SK-N-SH (cell line): ENCODE data around the gene C12orf43. TPM values are rescaled to one million over a fixed set of nuclear protein-coding genes. Genes with fewer than 3 reads are reported as not detected.

ENCODE experiments used
- CTCF ChIA-PET: fragments of 300-600, 350-600 bp; formaldehyde crosslinking; extraction: SDS; loops from one replicate; lab custom pipeline; 2021; lab: Yijun Ruan, JAX
- POLR2A ChIA-PET: fragments of 350-600 bp; sonication (Branson Sonifier 250); formaldehyde crosslinking; extraction: SDS; loops from one replicate; lab custom pipeline; 2020; ENCODE audit warnings: antibody characterized with exemption, inconsistent platforms; lab: Yijun Ruan, JAX
- DNase-seq: peaks from one replicate; pipeline ENCODE4 v3.0.0; 2012
- H2AFZ ChIP-seq: fragments of 200-600 bp; sonication (generic); 2 replicates; pipeline ENCODE4 v1.8.1; 2016; ENCODE audit warnings: antibody characterized with exemption, mild to moderate bottlenecking, low read depth
- H3F3A ChIP-seq: fragments of 200-600 bp; sonication (generic); replicated peaks from 2 replicates; pipeline ENCODE3; 2016; ENCODE audit warnings: antibody characterized with exemption, mild to moderate bottlenecking; ENCODE audit not compliant: insufficient read depth
- H3K27ac ChIP-seq, 2 experiments: fragments of 200-500 bp in 1 of 2; fragments of 200-600 bp in 1 of 2; sonication (Bioruptor generic) in 1 of 2; sonication (generic), shearing (Covaris generic) in 1 of 2; 2 replicates each; pipeline versions ENCODE4 v1.5.1 to v1.6.1; 2014 to 2016; ENCODE audit warnings: low read depth in 2 of 2, inconsistent platforms in 1 of 2, low read length in 1 of 2, mild to moderate bottlenecking in 1 of 2, mixed read lengths in 1 of 2
- H3K27me3 ChIP-seq: fragments of 200-600 bp; sonication (generic), shearing (Covaris generic); 2 replicates; pipeline ENCODE4 v1.6.1; 2016; ENCODE audit warnings: mixed run types; ENCODE audit not compliant: insufficient read depth
- H3K36me3 ChIP-seq, 2 experiments: fragments of 200-500 bp in 1 of 2; fragments of 200-600 bp in 1 of 2; sonication (Bioruptor generic) in 1 of 2; sonication (generic) in 1 of 2; replicated peaks in 1 of 2; 2 replicates each; pipeline versions ENCODE3 to v1.5.1; 2014 to 2016; ENCODE audit warnings: low read length in 1 of 2, mild to moderate bottlenecking in 1 of 2; ENCODE audit not compliant: insufficient read depth in 2 of 2, control insufficient read depth in 1 of 2
- H3K4me1 ChIP-seq, 2 experiments: fragments of 200-500 bp in 1 of 2; fragments of 200-600 bp in 1 of 2; sonication (Bioruptor generic) in 1 of 2; sonication (generic), shearing (Covaris generic) in 1 of 2; 2 replicates each; pipeline versions ENCODE4 v1.5.1 to v1.6.1; 2014 to 2016; ENCODE audit warnings: low read depth in 1 of 2, low read length in 1 of 2, mixed run types in 1 of 2; ENCODE audit not compliant: insufficient read depth in 2 of 2, control insufficient read depth in 1 of 2
- H3K4me2 ChIP-seq: fragments of 200-600 bp; sonication (generic), shearing (Covaris generic); 2 replicates; pipeline ENCODE4 v1.6.1; 2017; ENCODE audit warnings: mixed run types
- H3K4me3 ChIP-seq, 2 experiments: fragments of 200-500 bp in 1 of 2; fragments of 200-600 bp in 1 of 2; sonication (Bioruptor generic) in 1 of 2; sonication (generic), shearing (Covaris generic) in 1 of 2; 2 replicates each; pipeline versions ENCODE4 v1.5.1 to v1.8.1; 2014 to 2016; ENCODE audit warnings: low read depth in 2 of 2, inconsistent platforms in 1 of 2, low read length in 1 of 2, mild to moderate bottlenecking in 1 of 2, mixed read lengths in 1 of 2, moderate library complexity in 1 of 2
- H3K79me2 ChIP-seq: fragments of 200-600 bp; sonication (generic); 2 replicates; pipeline ENCODE4 v1.8.1; 2017; ENCODE audit warnings: mild to moderate bottlenecking; ENCODE audit not compliant: insufficient read depth
- H3K9ac ChIP-seq: fragments of 200-600 bp; sonication (generic); 2 replicates; pipeline ENCODE4 v1.6.1; 2017; ENCODE audit warnings: mixed run types
- H3K9me2 ChIP-seq: fragments of 200-600 bp; sonication (generic); 2 replicates; pipeline ENCODE4 v1.6.1; 2017; ENCODE audit warnings: mixed run types
- H3K9me3 ChIP-seq: fragments of 200-600 bp; sonication (generic); 2 replicates; pipeline ENCODE4 v1.6.1; 2017; ENCODE audit warnings: mixed run types, mild to moderate bottlenecking, moderate library complexity
- H4K20me1 ChIP-seq: fragments of 200-600 bp; sonication (generic); 2 replicates; pipeline ENCODE4 v1.6.1; 2017; ENCODE audit warnings: mild to moderate bottlenecking, mixed run types; ENCODE audit not compliant: insufficient read depth
- ELF1 ChIP-seq: IDR thresholded peaks from 2 replicates; pipeline ENCODE4 v1.4.0; 2012
- GATA2 ChIP-seq: sonication (generic); formaldehyde crosslinking; IDR thresholded peaks from 2 replicates; pipeline ENCODE4 v1.5.0; 2020; ENCODE audit warnings: mild to moderate bottlenecking, missing genetic modification reagents
- JUND ChIP-seq: IDR thresholded peaks from 2 replicates; pipeline ENCODE4 v1.4.0; 2012
- RAD21 ChIP-seq: IDR thresholded peaks from 2 replicates; pipeline ENCODE4 v1.6.1; 2012; ENCODE audit warnings: mild to moderate bottlenecking, low read length
- SIN3A ChIP-seq: IDR thresholded peaks from 2 replicates; pipeline ENCODE4 v1.6.1; 2012; ENCODE audit warnings: low read depth, mild to moderate bottlenecking, low read length, moderate library complexity, borderline replicate concordance
- SMC3 ChIP-seq: IDR thresholded peaks from 2 replicates; pipeline ENCODE4 v1.6.1; 2012; ENCODE audit warnings: low read depth, low read length, improper control_type of control experiment
- WGBS: methylation state at CpG from one replicate; pipeline ENCODE4 v1.1.6; 2017; ENCODE audit warnings: low lambda C conversion rate; 5-methylcytosine and 5-hydroxymethylcytosine counted together
- polyA plus RNA-seq, 3 experiments: library from polyadenylated mRNA; depleted of rRNA; stranded (reverse); fragments of >200 nt; gene quantifications; 2 replicates each; pipeline ENCODE4 v1.2.3, GENCODE V29; 2012
- TF ChIP-seq, protein P1 (sequence below): fragments of 200-600 bp; sonication (generic); IDR thresholded peaks from 2 replicates; pipeline ENCODE4 v1.6.1; 2017; ENCODE audit warnings: antibody characterized with exemption, mild to moderate bottlenecking, moderate library complexity
- TF ChIP-seq, protein P2 (sequence below): IDR thresholded peaks from 2 replicates; pipeline ENCODE4 v1.4.0; 2012; ENCODE audit warnings: low read depth

The C12orf43 gene
- polyA plus RNA-seq, 1 of the 3 experiments (the other 2 are of a cell fraction), result 13.9 TPM

DNA sequence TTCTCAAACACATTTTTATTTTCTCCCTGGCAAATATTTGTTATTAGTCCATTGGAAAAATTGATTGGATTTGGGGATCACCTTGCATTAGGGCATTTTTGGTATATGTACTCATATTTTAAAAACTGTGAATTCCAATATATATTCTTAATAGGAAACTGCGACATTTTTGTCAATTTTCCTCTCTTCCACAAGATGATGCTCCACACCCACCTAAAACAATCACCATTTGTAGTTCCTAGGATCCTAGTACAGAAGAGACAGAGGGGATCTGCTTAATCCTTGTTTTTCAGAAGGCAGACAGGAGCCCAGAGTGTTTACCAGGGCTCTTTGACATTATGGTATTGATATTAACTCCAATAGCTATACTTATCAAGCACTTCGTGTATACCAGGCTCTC, 45.5 kb upstream of the C12orf43 start:
- no peaks in the 10 kb centered on the region for H3K36me3 ChIP-seq
- DNase-seq, result peak; percentile 51
- no peak overlapping the region for H3K4me3 ChIP-seq
- peaks cover 0 to 2% of the 10 kb centered on the region in 2 experiments; a peak in 1 of 4 replicates for H3K4me1 ChIP-seq
- no peak overlapping the region for H3K9ac ChIP-seq
- H3F3A ChIP-seq, result no peaks in the 10 kb centered on the region
- no peaks in the 10 kb centered on the region for H4K20me1 ChIP-seq
- no peak overlapping the region for H3K4me2 ChIP-seq
- H3K27me3 ChIP-seq, result no peaks in the 10 kb centered on the region
- ChIA-PET CTCF (interaction anchor here (0.7 to 6.7 kb wide), 15 partner anchors 10 to 701 kb away, joined by 3 to 59 read pairs (median 4); no protein-coding TSS in a partner anchor), POLR2A (no interaction called here)
- H3K9me2 ChIP-seq, result no peaks in the 10 kb centered on the region
- 30% methylated on average over 2 of the region's 2 CpGs for WGBS
- no peaks in the 10 kb centered on the region for H3K79me2 ChIP-seq
- H2AFZ ChIP-seq, result no peak overlapping the region
- no peak overlapping the region for H3K27ac ChIP-seq
- H3K9me3 ChIP-seq, result no peaks in the 10 kb centered on the region
- TF ChIP-seq GATA2, result no peak
- TF ChIP-seq SMC3, result peak; percentile 54
- TF ChIP-seq, protein P1, sequence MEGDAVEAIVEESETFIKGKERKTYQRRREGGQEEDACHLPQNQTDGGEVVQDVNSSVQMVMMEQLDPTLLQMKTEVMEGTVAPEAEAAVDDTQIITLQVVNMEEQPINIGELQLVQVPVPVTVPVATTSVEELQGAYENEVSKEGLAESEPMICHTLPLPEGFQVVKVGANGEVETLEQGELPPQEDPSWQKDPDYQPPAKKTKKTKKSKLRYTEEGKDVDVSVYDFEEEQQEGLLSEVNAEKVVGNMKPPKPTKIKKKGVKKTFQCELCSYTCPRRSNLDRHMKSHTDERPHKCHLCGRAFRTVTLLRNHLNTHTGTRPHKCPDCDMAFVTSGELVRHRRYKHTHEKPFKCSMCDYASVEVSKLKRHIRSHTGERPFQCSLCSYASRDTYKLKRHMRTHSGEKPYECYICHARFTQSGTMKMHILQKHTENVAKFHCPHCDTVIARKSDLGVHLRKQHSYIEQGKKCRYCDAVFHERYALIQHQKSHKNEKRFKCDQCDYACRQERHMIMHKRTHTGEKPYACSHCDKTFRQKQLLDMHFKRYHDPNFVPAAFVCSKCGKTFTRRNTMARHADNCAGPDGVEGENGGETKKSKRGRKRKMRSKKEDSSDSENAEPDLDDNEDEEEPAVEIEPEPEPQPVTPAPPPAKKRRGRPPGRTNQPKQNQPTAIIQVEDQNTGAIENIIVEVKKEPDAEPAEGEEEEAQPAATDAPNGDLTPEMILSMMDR, result peak; percentile 57
- TF ChIP-seq RAD21, result peak; percentile 75
- TF ChIP-seq, protein P2, sequence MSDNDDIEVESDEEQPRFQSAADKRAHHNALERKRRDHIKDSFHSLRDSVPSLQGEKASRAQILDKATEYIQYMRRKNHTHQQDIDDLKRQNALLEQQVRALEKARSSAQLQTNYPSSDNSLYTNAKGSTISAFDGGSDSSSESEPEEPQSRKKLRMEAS, result no peak
- TF ChIP-seq ELF1, result no peak
- TF ChIP-seq SIN3A, result no peak

DNA sequence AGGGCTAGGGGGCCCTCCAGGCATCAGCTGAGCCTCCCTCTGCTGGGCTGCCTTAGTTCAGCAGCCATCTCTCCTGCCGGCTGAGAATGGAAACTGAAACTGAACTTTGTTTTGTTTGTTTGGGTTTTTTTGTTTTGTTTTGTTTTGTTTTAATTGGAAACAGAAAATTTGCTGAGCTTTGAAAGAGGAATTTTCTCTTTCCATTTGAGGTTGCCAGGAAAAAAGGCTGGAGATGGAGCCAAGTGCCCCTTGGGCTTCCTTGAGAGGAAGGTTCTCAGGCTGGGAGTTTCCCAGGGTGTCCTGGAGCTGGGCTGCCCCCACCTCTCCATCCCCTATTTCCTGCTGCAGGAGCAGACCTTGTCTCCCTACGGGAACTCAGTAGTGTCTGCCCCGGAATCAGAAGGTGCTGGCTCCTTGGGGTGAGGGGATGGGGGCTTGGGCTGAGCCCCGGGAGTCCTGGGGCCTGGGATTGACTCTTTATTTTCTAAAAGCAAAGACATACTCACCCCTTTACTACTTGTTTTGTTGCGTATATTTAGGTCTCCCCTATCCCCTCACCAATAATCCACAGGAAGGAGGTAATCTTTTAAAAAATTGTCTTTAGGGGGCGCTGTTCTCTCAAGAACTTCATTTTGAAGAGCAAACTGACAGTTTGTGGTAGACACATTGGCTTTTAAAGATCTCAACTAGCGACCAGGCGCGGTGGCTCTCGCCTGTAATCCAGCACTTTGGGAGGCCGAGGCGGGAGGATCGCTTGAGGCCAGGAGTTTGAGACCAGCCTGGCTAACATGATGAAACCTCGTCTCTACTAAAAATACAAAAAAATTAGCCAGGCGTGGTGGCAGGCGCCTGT, 44.1 kb upstream of the C12orf43 start:
- ChIA-PET CTCF (interaction anchor here (0.7 to 6.7 kb wide), 20 partner anchors 8 to 361 kb away, joined by 3 to 59 read pairs (median 4); no protein-coding TSS in a partner anchor), POLR2A (no interaction called here)
- Histone ChIP-seq H3K36me3 (no peaks in the 10 kb centered on the region), H4K20me1 (no peaks in the 10 kb centered on the region), H3K9me2 (no peaks in the 10 kb centered on the region), H3K27ac (no peak overlapping the region), H3K79me2 (no peaks in the 10 kb centered on the region), H3F3A (no peaks in the 10 kb centered on the region), H2AFZ (peak overlapping the region; percentile 81; the same call in 1 of the 2 replicates), H3K9ac (no peak overlapping the region), H3K4me2 (peak overlapping the region; percentile 17), H3K27me3 (no peaks in the 10 kb centered on the region), H3K4me1 (peaks cover 0 to 2% of the 10 kb centered on the region in 2 experiments; a peak in 1 of 4 replicates), H3K9me3 (no peaks in the 10 kb centered on the region), H3K4me3 (no peak overlapping the region)
- WGBS, result 68% methylated on average over 16 of the region's 16 CpGs
- DNase-seq, result peak; percentile 48
- TF ChIP-seq, protein P1, result peak; percentile 70
- TF ChIP-seq JUND (no peak), RAD21 (peak; percentile 60)
- TF ChIP-seq, protein P2, result no peak
